HepG2 (cell line): ENCODE data around the gene POC1B. TPM values are rescaled to one million over a fixed set of nuclear protein-coding genes. Genes with fewer than 3 reads are reported as not detected.

Source experiments
- ATAC-seq: fragments of 200-7000 bp; cut with Tn5 transposase; 3 replicates; pipeline ENCODE4 v1.9.1; 2020; ENCODE audit warnings: mild to moderate bottlenecking, moderate library complexity
- BruUV-seq: library from RNA; stranded (reverse); fragments of 400-500 nt; replicated peaks from 2 replicates; lab custom pipeline; 2021; lab: Mats Ljungman, UMichigan
- CTCF ChIA-PET: fragments of 300-600 bp; formaldehyde crosslinking; extraction: SDS; loops from one replicate; lab custom pipeline; 2021; ENCODE audit warnings: low total read pairs, inconsistent platforms, low intra/inter-chr PET ratio; lab: Yijun Ruan, JAX
- POLR2A ChIA-PET: fragments of 350-600 bp; sonication (Branson Sonifier 250); formaldehyde crosslinking; loops from one replicate; lab custom pipeline; 2020; ENCODE audit warnings: antibody characterized with exemption, inconsistent platforms; lab: Yijun Ruan, JAX
- DNase-seq: peaks from one replicate; pipeline ENCODE4 v3.0.0-alpha.2; 2015; ENCODE audit warnings: low spot score
- FAIRE-seq: peaks from 3 replicates; lab custom pipeline; 2011; peaks lifted over from hg19 to GRCh38; lab: Jason Lieb, UNC
- H2AFZ ChIP-seq: one replicate; pipeline ENCODE4 v1.6.1; 2011; ENCODE audit warnings: low read length, inconsistent platforms
- H3K27ac ChIP-seq: fragments of 300-600 bp; 3 replicates; pipeline ENCODE4 v1.8.0; 2011; ENCODE audit warnings: mixed run types, mild to moderate bottlenecking, mixed read lengths, low read length, inconsistent platforms; ENCODE audit not compliant: insufficient read depth; ENCODE audit errors: extremely low read length
- H3K27me3 ChIP-seq, 2 experiments: fragments of 200-600 bp in 1 of 2; 2 replicates in 1 of 2; 3 replicates in 1 of 2; pipeline versions ENCODE4 v1.6.0 to v1.8.0; 2011; ENCODE audit warnings: low read length in 2 of 2, mild to moderate bottlenecking in 2 of 2, moderate library complexity in 2 of 2, inconsistent platforms in 1 of 2; ENCODE audit not compliant: insufficient read depth in 2 of 2, control insufficient read depth in 1 of 2
- H3K36me3 ChIP-seq, 2 experiments: fragments of 200-600 bp in 1 of 2; replicated peaks in 1 of 2; 2 replicates in 1 of 2; 3 replicates in 1 of 2; pipeline versions ENCODE4 v1.5.1 to v1.8.0; 2011; ENCODE audit warnings: low read length in 2 of 2, inconsistent platforms in 1 of 2; ENCODE audit not compliant: insufficient read depth in 2 of 2, control insufficient read depth in 1 of 2
- H3K4me1 ChIP-seq: 2 replicates; pipeline ENCODE4 v1.5.1; 2012; ENCODE audit warnings: low read length, inconsistent platforms; ENCODE audit not compliant: insufficient read depth
- H3K4me2 ChIP-seq: 2 replicates; pipeline ENCODE4 v1.6.0; 2011; ENCODE audit warnings: low read depth, low read length, inconsistent platforms
- H3K4me3 ChIP-seq, 3 experiments: fragments of 200-600 bp in 1 of 3; sonication (generic), shearing (Covaris generic) in 1 of 3; replicated peaks in 1 of 3; 2 replicates each; pipeline ENCODE4 v1.5.1; 2011 to 2016; ENCODE audit warnings: low read length in 3 of 3, inconsistent platforms in 2 of 3, low read depth in 2 of 3, mild to moderate bottlenecking in 2 of 3, control low read depth in 1 of 3, mixed read lengths in 1 of 3; ENCODE audit not compliant: insufficient read depth in 1 of 3
- H3K79me2 ChIP-seq: one replicate; pipeline ENCODE4 v1.6.1; 2011; ENCODE audit warnings: low read length, inconsistent platforms; ENCODE audit not compliant: insufficient read depth
- H3K9ac ChIP-seq: 2 replicates; pipeline ENCODE4 v1.6.0; 2011; ENCODE audit warnings: mild to moderate bottlenecking, low read depth, low read length, inconsistent platforms; ENCODE audit not compliant: insufficient read depth
- H3K9me3 ChIP-seq: 2 replicates; pipeline ENCODE4 v1.5.1; 2012; ENCODE audit warnings: mild to moderate bottlenecking, low read length
- H4K20me1 ChIP-seq: 2 replicates; pipeline ENCODE4 v1.6.0; 2011; ENCODE audit warnings: inconsistent platforms, mild to moderate bottlenecking, low read length, moderate library complexity; ENCODE audit not compliant: insufficient read depth
- ARID2 ChIP-seq: sonication (generic); formaldehyde crosslinking; IDR thresholded peaks from 2 replicates; pipeline ENCODE4 v1.8.1; 2022; ENCODE audit warnings: mild to moderate bottlenecking, missing genetic modification reagents, borderline replicate concordance
- ATF2 ChIP-seq: sonication (generic); formaldehyde crosslinking; IDR thresholded peaks from 2 replicates; pipeline ENCODE4 v1.4.0; 2020; ENCODE audit warnings: missing genetic modification reagents
- BRF2 ChIP-seq: sonication (generic); formaldehyde crosslinking; IDR thresholded peaks from 2 replicates; pipeline ENCODE4 v1.8.1; 2022; ENCODE audit warnings: mild to moderate bottlenecking, missing genetic modification reagents
- ERF ChIP-seq: IDR thresholded peaks from 2 replicates; pipeline ENCODE4 v1.6.1; 2018; ENCODE audit warnings: missing biosample characterization, missing genetic modification reagents
- FOXP1 ChIP-seq, 2 experiments: fragments of 450-650 bp in 1 of 2; IDR thresholded peaks; 2 replicates each; pipeline ENCODE4 v1.6.1; 2017 to 2018; ENCODE audit warnings: antibody characterized with exemption in 1 of 2
- KLF12 ChIP-seq: sonication (generic); formaldehyde crosslinking; IDR thresholded peaks from 2 replicates; pipeline ENCODE4 v1.4.0; 2020; ENCODE audit warnings: missing genetic modification reagents, borderline replicate concordance
- NCOR1 ChIP-seq: fragments of 200-600 bp; sonication (generic); IDR thresholded peaks from 2 replicates; pipeline ENCODE4 v1.7.0; 2017; ENCODE audit warnings: antibody characterized with exemption, low read length, borderline replicate concordance
- REPIN1 ChIP-seq: sonication (generic); formaldehyde crosslinking; IDR thresholded peaks from 2 replicates; pipeline ENCODE4 v1.8.0; 2022; ENCODE audit warnings: missing genetic modification reagents, low read depth, mild to moderate bottlenecking, borderline replicate concordance
- SP4 ChIP-seq: sonication (generic); formaldehyde crosslinking; IDR thresholded peaks from 2 replicates; pipeline ENCODE4 v1.8.1; 2023; ENCODE audit warnings: mild to moderate bottlenecking, missing genetic modification reagents
- SRF ChIP-seq: IDR thresholded peaks from 2 replicates; pipeline ENCODE4 v1.6.1; 2011; ENCODE audit warnings: mild to moderate bottlenecking, low read depth, low read length, moderate library complexity
- ZC3H13 ChIP-seq: sonication (generic); formaldehyde crosslinking; IDR thresholded peaks from 2 replicates; pipeline ENCODE4 v1.8.1; 2023; ENCODE audit warnings: mild to moderate bottlenecking, missing genetic modification reagents, moderate library complexity
- ZFP82 ChIP-seq: sonication (generic); formaldehyde crosslinking; IDR thresholded peaks from 2 replicates; pipeline ENCODE4 v1.5.1; 2020; ENCODE audit warnings: mild to moderate bottlenecking, missing genetic modification reagents, borderline replicate concordance
- ZNF136 ChIP-seq: sonication (generic); formaldehyde crosslinking; IDR thresholded peaks from 2 replicates; pipeline ENCODE4 v1.8.1; 2022; ENCODE audit warnings: low read depth, mild to moderate bottlenecking, moderate library complexity, missing genetic modification reagents
- ZNF264 ChIP-seq: sonication (generic); formaldehyde crosslinking; IDR thresholded peaks from 2 replicates; pipeline ENCODE4 v1.4.0; 2020; ENCODE audit warnings: missing genetic modification reagents
- ZNF282 ChIP-seq: fragments of 450-650 bp; IDR thresholded peaks from 2 replicates; pipeline ENCODE4 v1.6.1; 2018; ENCODE audit not compliant: partially characterized antibody
- ZNF354B ChIP-seq: sonication (generic); formaldehyde crosslinking; IDR thresholded peaks from 2 replicates; pipeline ENCODE4 v1.8.0; 2022; ENCODE audit warnings: mild to moderate bottlenecking, missing genetic modification reagents
- ZNF619 ChIP-seq: sonication (generic); formaldehyde crosslinking; IDR thresholded peaks from 2 replicates; pipeline ENCODE4 v1.4.0; 2020; ENCODE audit warnings: mild to moderate bottlenecking, missing genetic modification reagents
- ZNF713 ChIP-seq: sonication (generic); formaldehyde crosslinking; IDR thresholded peaks from 2 replicates; pipeline ENCODE4 v1.4.0; 2020; ENCODE audit warnings: mild to moderate bottlenecking, missing genetic modification reagents
- ZNF775 ChIP-seq: sonication (generic); formaldehyde crosslinking; IDR thresholded peaks from 2 replicates; pipeline ENCODE4 v1.4.0; 2020; ENCODE audit warnings: missing genetic modification reagents, mild to moderate bottlenecking, moderate library complexity, borderline replicate concordance
- ZUFSP ChIP-seq: sonication (generic); formaldehyde crosslinking; IDR thresholded peaks from 2 replicates; pipeline ENCODE4 v1.9.0; 2021; ENCODE audit warnings: missing genetic modification reagents, mild to moderate bottlenecking, borderline replicate concordance
- WGBS: methylation state at CpG from one replicate; pipeline ENCODE4 v1.1.6; 2017; ENCODE audit warnings: low lambda C conversion rate; 5-methylcytosine and 5-hydroxymethylcytosine counted together
- in situ Hi-C: cut with HindIII; loops from 2 replicates; pipeline ENCODE4 v1.10.0; 2017; ENCODE audit warnings: low pct_unique_long_range_greater_than_20kb; ENCODE audit not compliant: extremely low pct_ligation_motif_present
- intact Hi-C: fragments of 100-400 bp; cut with micrococcal nuclease; formaldehyde crosslinking; loops from one replicate; pipeline ENCODE4 v1.10.0; 2022; ENCODE audit not compliant: unreplicated experiment
- polyA plus RNA-seq, 8 experiments: library from polyadenylated mRNA; depleted of rRNA in 3 of 8; stranded (reverse) in 7 of 8; unstranded in 1 of 8; fragments of >200 nt; fragmentation: Illumina TruSeq in 4 of 8; extraction: Trizol in 4 of 8; gene quantifications; 2 replicates each; pipeline versions ENCODE4 v1.2.1 to v1.2.3, GENCODE V29; 2011 to 2016; ENCODE audit warnings: low read depth in 4 of 8, missing spikeins in 1 of 8, mixed read lengths in 1 of 8; ENCODE audit not compliant: insufficient read depth in 1 of 8
- total RNA-seq, 5 experiments: library from RNA; depleted of rRNA; stranded (reverse); fragments of >200 nt; fragmentation: Illumina TruSeq; extraction: Trizol; gene quantifications; 2 replicates each; pipeline ENCODE4 v1.2.3, GENCODE V29; 2016; ENCODE audit warnings: low read depth in 1 of 5

Gene POC1B
- total and polyA plus RNA-seq, 2 of the 13 experiments (the other 11 are each of a cell fraction or from before 2014, with no cell fraction given): 9.3 to 11.0 TPM

- Histone ChIP-seq H3K4me1 (peaks cover 55% of the 10 kb centered on the region), H3K27ac (peak within 1 kb of the TSS; percentile 81), H3K79me2 (peaks cover 49% of the 10 kb centered on the region), H3K27me3 (no peaks in the 10 kb centered on the region), H3K4me2 (peak within 1 kb of the TSS; percentile 87), H4K20me1 (no peaks in the 10 kb centered on the region), H3K4me3 (peak within 1 kb of the TSS; percentile 86 to 96 (median 95)), H3K9ac (peak within 1 kb of the TSS; percentile 91), H3K9me3 (no peaks in the 10 kb centered on the region), H3K36me3 (no peaks in the 10 kb centered on the region), H2AFZ (peak within 1 kb of the TSS; percentile 82)
- no TSS peak for BruUV-seq
- WGBS: under 1% methylated on average over 22 of the region's 43 CpGs
- in situ Hi-C loops (loop anchor here (5.0 to 25.0 kb wide), 5 partner anchors 52 to 507 kb away; partner anchors contain the start of gene DUSP6), intact Hi-C loops (loop anchor here (1.0 to 5.0 kb wide), 5 partner anchors 31 to 473 kb away; partner anchors contain the start of gene DUSP6)
- POLR2A ChIA-PET: interaction anchor here (0.7 to 3.6 kb wide), 5 partner anchors 31 to 184 kb away, joined by 3 to 27 read pairs (median 3); partner anchors contain the start of gene DUSP6
- DNase-seq (peak; percentile 81), ATAC-seq (peak; percentile 90), FAIRE-seq (peak; percentile 37)
- CTCF ChIA-PET: interaction anchor here (1.6 to 3.0 kb wide), 3 partner anchors 54 to 505 kb away, joined by 4 to 29 read pairs (median 5); no protein-coding TSS in a partner anchor
- no peak for TF ChIP-seq ZNF775 (CRISPR knock-in tag)
- TF ChIP-seq ZC3H13 (CRISPR knock-in tag): no peak
- TF ChIP-seq ZNF282: no peak
- no peak for TF ChIP-seq ARID2 (CRISPR knock-in tag)
- no peak for TF ChIP-seq FOXP1 (IDR thresholded peaks at IDR 0.05)
- no peak for TF ChIP-seq FOXP1 (CRISPR knock-in tag; IDR thresholded peaks at IDR 0.05)
- no peak for TF ChIP-seq ZNF264 (CRISPR knock-in tag)
- TF ChIP-seq ZNF136 (CRISPR knock-in tag): no peak
- TF ChIP-seq ERF (CRISPR knock-in tag): peak; percentile 23; the same call in 1 of the 2 replicates
- no peak for TF ChIP-seq NCOR1
- TF ChIP-seq ZUFSP (CRISPR knock-in tag): no peak
- no peak for TF ChIP-seq ATF2 (CRISPR knock-in tag)
- peak; percentile 38; the same call in 1 of the 2 replicates for TF ChIP-seq REPIN1 (CRISPR knock-in tag)
- TF ChIP-seq BRF2 (CRISPR knock-in tag): 0 out of 2 replicates have a peak, but pooled peaks have one; percentile 35
- TF ChIP-seq KLF12 (CRISPR knock-in tag): no peak
- no peak for TF ChIP-seq ZFP82 (CRISPR knock-in tag)
- TF ChIP-seq ZNF619 (CRISPR knock-in tag): 0 out of 2 replicates have a peak, but pooled peaks have one; percentile 36
- TF ChIP-seq SRF: no peak
- TF ChIP-seq ZNF354B (CRISPR knock-in tag): no peak
- TF ChIP-seq ZNF713 (CRISPR knock-in tag): no peak
- TF ChIP-seq SP4 (CRISPR knock-in tag): no peak
Measured at GRCh38 chr12:89524541-89525304, 1.1 kb downstream of the POC1B start, which contains the start of gene GALNT4. Gene GALNT4, minus strand, starts transcription at chr12:89524796. Its CDS starts 247 bp downstream, at chr12:89524549.
